ENCODE data around the gene IGDCC3.

The IGDCC3 gene

DNA sequence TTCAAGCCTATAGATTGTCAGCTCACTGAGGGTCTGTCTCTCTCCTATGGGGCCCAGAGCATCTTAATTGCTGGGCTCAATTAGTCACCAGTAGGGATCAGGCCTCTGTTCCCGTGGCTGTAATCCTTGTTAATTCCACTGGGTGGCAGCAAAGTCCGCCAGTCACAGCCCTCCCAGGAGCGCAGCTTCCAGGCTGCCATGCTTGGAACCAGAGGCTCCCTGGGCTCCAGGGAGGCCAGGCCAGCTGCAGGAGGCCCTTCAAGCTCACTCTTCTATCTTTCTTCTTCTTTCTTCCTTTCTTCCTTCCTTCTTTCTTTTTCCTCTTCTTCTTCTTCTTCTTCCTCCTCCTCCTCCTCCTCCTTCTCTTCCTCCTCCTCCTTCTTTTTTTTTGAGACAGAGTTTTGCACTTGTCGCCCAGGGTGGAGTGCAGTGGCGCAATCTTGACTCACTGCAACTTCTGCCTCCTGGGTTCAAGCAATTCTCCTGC, 58.9 kb downstream of the IGDCC3 start:
- peak; percentile 69 for DNase-seq

DNA sequence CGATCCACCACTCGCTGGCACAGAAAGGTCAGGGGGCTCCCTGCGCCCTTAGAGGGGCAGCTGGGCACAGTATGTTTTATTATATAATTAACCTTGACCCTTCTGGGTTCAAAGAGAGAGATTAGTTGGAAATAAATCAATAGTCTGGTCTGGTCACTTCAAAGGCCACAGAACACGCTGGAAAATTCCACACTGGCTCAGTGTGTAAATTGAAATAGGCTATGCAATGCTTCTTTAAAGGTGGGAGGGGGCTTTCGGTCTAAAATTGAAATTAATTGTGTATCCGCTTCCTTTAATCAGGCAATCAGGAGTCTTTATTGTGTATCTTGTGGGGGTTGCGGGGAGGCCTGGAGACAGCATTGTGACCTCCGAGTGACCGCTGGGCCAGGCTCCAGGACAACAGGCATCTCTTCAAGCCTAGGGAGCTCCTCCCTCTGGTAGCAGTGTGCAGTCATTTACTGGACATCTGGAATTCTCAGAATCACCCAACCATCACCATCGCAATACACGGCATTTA, 65.3 kb downstream of the IGDCC3 start:
- no peak for DNase-seq

DNA sequence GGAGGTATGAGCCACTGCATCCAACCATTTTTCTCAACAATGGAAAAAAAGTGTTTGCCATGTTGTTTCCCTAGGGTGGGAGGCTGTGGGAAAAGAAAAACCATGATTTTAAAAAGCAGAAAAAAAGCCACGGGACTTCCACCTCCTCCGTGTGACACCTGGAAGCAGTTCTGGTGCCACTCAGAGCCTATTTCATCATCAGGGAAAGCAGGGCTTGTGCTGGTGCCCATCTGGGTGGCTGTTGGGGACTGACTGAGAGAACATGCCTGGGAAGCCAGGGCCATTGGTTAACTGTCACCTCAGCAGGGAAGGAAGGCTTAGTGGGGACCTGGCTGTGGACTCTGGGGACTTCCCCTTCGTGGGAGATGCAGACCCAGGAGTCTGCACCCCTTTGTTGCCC, 66.0 kb downstream of the IGDCC3 start:
- no peak for DNase-seq

DNA sequence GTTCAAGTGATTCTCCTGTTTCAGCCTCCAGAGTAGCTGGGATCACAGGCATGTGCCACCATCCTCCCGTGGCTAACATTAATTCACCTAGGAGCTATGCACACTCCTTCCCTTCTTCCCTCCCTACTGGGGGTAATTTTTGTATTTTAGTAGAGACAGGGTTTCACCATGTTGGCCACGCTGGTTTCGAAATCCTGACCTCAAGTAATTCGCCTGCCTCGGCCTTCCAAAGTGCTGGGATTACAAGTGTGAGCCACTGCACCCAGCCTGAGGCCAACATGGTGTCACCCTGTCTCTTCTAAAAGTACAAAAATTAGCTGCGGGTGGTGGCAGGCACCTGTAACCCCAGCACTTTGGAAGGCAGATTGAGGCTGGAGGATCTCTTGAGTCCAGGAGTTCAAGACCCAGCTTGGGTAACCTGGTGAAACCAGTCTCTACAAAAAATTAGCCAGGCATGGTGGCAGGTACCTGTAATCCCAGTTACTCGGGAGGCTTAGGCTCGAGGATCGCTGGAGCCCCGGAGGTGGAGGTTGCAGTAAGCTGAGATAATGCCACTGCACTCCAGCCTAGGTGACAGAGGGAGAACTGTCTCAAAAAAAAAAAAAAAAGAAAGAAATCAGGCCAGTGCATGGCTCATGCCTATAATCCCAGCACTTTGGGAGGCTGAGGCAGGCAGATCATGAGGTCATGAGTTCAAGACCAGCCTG, 67.2 kb downstream of the IGDCC3 start:
- DNase-seq, result no peak

DNA sequence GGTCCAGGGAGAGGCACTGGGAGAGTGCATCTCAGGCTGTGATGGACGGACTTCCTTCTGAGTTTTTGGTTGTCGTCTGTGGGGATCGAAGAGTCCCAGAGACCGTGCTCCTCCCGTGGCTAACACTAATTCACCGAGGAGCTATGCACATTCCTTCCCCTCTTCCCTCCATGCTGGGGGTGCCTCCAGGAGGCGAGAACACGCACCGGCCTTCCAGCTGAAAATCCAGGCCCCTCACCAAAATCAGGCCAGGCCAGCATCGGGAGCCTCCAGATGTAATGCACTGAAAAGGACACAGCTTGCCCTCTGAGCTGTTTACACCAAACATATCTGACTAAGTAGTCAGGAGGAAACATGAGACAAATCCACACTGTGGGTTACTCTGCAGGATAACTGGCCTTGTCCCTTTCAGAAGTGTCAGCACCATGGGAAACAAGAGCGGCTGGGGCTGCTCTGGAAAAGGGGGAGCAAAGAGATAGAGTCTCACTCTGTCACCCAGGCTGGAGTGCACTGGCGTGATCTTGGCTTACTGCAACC, 67.9 kb downstream of the IGDCC3 start:
- no peak for DNase-seq

DNA sequence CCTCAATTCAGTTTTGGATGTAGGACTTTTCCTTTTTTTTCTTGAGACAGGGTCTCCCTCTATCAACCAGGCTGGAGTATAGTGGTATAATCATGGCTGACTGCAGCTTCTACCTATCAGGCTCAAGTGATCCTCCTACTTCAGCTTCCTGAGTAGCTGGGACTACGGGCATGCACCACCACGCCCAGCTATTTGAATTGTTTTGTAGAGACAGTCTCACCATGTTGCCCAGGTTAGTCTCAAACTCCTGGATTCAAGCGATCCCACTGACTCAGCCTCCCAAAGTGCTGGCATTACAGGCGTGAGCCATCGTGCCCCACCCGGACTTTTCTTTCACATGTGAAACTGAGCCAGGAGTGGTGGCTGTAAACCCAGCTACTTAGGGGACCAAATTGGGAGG, 69.8 kb downstream of the IGDCC3 start:
- no peak for DNase-seq

DNA sequence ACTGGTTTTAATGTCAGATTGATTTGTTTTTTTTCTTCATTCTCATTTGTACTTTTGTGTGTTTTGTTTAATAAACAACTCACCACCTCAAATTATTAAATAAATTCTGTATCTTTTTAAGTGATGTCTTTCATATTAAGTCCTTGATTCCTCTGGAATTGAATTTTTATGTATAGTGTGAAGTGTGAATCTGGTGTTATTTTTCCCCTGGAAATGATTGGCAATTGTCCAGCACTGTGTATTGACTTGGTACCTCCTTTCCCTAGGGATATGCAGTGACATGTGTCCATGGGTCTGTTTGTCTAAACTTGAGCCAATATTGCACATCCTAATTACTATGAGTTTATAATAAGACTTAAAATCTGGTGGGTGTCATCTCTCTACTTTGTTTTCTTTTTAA, 71.3 kb downstream of the IGDCC3 start:
- no peak for DNase-seq

DNA sequence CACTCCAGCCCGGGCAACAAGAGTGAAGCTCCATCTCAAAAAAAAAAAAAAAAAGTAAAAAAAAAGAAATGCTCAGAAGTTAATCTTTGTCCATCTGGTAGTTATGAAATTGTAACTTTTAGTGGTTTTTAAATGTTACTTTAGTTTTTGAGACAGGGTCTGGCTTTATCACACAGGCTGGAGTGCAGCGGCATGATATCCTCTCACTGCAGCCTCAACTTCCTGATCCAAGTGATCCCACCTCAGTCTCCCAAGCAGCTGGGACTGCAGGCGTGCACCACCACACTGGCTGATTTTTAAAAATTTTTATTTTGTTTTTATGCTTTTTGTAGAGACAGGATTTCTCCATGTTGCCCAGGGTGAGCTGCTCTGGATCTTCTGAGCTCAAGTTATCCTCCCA, 72.0 kb downstream of the IGDCC3 start:
- DNase-seq, result no peak

DNA sequence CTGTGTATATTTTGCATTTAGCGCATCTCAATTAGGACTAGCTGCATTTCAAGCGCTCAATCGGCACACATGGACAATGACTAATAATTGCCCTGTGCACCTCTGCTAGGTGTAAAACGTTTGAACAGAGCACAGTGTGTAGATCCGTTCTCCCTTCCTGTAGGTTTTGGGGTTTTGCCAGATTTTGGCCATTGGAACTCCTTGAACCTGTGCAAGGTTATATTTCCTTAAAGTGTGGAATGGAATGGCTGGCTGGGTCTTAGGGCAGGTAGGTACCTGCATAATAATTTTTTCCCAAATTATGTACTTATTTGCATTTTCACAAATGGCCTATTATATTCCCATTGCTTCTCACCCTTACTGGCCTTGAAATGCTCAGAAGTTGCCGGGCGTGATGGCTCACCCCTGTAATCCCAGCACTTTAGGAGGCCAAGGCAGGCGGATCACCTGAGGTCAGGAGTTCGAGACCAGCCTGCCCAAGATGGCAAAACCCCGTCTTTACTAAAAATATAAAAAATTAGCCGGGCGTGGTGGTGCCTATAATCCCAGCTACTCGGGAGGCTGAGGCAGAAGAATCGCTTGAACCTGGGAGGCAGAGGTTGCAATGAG, 72.5 kb downstream of the IGDCC3 start:
- DNase-seq, result no peak

DNA sequence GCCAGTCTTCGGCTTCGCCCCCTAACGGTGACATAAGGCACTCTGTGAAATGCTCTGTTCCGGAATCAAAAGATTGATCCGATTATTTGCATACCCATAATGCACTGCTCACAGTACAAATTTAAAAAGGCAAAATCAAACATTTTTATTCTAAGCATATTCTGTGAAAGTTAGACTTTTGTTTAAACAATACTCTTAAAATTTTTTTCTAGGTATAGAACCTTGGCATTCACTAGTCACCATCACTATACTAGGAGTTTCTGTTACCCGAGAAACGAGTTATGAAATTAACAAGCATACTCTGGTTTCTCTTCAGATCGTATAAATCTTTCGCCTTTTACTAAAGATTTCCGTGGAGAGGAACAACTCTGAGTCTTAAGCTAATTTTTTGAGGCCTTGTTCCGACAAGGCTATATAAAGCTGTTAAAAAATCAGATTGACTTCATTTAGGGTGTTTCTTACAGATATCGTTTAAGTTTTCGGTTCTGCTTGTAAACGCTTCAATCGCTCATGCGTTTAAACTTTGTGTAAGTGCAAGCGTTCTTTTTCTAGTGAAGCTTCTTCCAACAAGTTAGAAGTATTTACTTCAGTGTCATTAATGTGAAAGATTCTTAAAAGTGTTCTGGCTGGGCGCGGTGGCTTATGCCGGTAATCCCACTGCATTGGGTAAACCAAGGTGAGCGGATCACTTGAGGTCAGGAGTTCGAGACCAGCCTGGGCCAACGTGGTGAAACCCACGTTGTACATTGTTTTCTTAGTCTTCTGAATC, 73.2 kb downstream of the IGDCC3 start, which contains the start of gene RNU5B-1:
Gene RNU5B-1, plus strand, starts transcription at position 297 of the 769 bp plus-strand sequence.
- peak; percentile 88 for DNase-seq

DNA sequence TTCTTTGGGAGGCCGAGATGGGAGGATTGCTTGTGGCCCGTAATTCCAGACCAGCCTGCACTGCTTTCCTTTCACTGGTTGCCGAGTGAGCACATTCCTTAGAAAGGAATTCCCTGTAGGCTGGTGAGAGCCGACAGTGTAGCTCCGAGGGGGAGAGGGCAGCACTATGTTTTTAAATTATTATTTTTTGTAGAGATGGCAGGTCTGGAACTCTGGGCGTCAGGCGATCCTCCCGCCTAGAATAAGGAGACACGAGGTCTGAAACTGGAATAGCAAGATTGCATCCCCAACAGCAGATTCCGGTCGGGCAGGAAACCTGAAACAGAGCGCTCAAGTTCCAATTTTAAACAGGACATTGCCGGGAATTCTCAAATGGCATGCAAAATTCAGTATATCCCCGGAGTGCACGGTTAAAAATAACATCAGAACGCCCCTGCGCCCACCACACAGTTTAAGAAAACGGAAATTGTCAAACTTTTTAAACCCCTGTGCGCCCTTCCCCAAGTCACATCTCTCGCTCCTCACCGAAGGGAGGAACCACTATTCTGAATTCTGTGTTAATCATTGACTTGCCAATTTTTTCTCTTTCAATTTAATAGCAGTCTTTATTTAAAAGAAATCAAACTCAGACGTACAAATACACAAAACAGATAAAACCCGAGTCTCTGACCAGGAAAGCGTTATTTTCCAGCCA, 74.0 kb downstream of the IGDCC3 start:
- no peak for DNase-seq

DNA sequence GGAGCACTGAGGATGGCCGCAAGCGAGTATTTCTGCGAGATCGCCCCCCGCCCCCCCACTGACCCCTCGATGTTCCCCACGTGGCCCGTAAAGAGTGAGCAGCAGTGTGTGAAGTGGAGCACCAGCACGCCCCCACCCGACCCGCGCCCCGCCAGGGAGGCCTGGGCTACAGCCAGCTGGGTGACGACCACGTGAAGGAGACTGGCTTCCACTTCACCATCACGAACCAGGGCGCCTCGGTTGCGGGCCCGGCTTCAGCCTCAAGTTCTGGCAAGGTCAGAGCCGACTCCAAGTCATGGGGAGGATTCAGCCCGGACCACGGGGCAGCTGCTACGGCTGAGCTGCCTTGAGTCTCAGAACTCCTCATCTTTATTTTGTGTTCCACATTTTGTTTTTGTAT, 75.7 kb downstream of the IGDCC3 start:
- no peak for DNase-seq

DNA sequence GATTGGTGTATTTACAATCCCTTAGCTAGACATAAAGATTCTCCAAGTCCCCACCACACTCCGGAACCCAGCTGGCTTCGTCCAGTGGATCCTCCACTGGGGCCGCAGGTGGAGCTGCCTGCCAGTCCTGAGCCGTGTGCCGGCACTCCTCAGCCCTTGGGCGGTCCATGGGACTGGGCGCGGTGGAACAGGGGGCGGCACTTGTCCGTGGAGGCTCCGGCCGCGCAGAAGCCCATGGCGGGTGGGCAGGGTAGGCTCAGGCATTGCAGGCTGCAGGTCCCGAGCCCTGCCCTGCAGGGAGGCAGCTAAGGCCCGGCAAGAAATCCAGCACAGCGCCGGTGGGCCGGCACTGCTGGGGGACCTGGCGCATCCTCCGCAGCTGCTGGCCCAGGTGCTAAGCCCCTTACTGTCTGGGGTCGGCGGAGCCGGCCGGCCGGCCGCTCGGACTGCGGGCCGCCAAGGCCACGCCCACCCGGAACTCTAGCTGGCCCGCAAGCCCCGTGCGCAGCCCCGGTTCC, 76.8 kb downstream of the IGDCC3 start:
- DNase-seq, result no peak

DNA sequence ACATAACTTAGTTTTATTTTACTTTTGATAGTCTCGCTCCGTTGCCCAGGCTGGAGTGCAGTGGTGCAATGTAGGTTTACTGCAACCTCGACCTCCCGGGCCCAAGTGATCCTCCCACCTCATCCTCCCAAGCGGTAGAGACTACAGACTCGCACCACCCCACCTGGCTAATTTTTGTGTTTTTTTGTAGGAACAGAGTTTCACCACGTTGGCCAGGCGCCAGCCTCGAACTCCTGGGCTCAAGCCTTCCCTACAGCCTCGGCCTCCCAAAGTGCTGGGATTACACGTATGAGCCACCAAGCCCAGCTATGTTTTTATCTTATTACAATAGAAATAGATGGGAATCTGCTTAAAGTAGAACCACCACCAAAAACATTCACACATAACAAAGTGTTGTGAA, 79.1 kb downstream of the IGDCC3 start:
- no peak for DNase-seq

DNA sequence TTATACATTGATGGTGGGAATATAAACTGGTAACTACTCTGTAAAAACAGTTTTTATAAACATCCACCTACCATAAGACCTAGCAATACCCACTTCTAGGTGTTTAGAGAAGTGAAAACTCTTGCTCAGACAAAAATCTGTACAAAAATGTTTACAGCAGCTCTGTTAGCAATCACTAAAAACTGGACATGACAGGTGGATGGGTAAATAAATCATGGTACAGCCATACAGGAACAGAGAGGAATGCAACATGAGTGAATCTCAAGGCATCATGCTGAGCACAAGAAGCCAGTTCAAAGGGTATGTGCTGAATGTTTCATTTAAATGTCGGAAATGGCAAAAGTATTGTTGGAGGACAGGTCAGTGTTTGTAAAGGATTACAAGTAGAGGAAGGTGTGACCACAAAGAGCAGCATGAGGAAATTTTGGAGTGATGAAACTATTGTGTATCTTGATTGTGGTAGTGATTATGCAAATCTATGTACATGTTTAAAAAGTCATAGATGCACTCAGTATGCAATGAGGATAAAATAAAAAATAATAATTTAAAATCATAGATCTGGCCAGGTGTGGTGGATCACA, 84.8 kb downstream of the IGDCC3 start:
- DNase-seq, result no peak

DNA sequence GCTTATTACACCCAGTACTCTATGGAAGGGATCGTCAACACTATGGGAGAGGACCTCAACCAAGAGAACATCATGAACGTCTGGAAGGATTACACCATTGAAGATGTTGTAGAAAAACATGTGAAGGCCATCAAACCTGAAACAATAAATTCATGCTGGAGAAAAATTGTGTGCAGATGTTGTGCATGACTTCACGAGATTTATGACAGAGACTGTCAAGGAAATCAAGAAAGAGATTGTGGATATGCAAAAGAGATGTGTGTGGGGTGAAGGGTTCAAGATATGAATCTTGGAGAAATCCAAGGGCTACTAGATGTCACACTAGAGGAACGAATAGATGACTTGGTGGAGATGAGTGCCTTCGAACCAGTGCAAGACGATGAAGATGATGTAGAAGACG, 87.6 kb downstream of the IGDCC3 start:
- no peak for DNase-seq

DNA sequence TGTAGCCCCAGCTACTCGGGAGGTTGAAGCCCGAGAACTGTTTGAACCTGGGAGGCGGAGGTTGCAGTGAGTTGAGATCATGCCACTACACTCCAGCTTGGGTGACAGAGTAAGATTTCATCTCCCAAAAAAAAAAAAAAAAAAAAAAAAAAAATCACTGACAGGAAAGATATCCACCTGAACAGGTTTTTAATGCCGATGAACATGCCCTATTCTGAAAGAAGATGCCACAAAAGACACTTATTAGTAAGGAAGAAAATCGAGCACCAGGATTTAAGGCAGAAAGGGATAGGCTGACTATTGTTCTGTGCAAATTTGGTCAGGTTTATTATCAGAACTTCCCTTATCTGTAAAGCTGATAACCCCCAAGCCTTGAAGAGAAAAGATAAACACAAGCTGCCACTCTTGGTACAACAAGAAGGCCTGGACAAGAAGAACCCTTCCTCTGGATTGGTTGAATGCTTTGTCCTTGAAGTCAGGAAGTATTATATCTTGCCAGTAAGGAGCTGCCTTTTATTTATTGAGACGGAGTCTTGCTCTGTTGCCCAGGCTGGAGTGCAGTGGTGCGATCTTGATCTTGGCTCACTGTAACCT, 88.4 kb downstream of the IGDCC3 start:
- DNase-seq, result no peak

DNA sequence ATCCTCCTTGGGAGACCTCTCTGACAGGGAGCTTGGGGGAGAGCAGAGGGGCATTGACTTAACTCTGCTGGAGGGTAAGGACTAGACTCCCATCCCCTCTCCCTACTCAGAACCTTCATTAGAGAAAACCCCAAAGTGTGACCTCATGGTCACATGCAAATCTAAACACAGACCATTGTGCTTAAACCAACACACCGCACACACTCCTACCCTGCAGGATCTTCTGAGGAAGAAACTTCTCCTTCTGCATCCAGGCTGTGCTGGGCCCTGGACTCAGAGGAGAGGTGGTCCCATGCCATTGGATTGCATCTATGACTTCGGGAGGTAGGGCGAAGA, 90.3 kb downstream of the IGDCC3 start:
- DNase-seq, result no peak

DNA sequence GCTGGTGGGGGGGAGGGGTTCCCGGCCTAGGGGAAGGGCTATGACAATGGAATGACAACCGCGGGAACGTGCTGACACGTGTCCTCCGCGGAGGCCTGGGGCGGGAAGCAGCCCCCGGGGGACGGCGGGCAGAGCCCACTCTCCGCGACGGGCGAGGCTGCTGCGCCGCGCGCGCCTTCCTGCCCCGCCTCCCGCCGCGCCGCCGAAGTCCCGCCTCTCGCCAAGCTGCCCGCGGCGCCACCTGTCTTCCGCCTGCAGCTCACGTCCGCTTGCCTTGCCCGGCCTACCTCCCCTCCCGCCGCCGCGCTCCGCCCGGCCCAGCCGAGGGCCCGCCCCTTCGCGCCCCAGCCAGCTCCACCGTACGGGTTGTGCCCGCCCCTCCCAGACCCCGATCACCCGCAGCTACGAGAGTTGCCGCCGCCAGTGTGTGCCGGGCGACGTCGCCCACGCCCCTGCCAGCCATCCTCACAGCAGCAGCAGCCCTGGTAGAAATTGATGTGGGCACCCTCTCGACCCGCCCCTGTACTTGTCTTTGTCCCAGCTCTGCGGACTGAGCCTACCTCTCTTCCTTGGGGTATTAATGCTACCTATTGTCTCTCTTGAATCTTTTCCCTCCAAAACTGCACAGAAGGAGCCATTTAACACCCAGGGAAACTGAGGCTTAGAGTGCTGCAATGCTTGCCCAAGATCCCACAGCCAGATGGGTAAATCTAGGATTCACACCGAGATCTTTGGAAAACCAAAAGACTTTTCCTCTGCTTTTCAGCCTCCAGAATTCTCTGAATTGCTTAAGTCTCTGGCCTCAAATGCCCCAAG, 90.9 kb downstream of the IGDCC3 start, which contains the start of gene PARP16:
Gene PARP16, minus strand, starts transcription at position 180 of the 816 bp plus-strand sequence. CDS start 457 bp downstream, outside the sequence.
- DNase-seq, result peak; percentile 87

DNA sequence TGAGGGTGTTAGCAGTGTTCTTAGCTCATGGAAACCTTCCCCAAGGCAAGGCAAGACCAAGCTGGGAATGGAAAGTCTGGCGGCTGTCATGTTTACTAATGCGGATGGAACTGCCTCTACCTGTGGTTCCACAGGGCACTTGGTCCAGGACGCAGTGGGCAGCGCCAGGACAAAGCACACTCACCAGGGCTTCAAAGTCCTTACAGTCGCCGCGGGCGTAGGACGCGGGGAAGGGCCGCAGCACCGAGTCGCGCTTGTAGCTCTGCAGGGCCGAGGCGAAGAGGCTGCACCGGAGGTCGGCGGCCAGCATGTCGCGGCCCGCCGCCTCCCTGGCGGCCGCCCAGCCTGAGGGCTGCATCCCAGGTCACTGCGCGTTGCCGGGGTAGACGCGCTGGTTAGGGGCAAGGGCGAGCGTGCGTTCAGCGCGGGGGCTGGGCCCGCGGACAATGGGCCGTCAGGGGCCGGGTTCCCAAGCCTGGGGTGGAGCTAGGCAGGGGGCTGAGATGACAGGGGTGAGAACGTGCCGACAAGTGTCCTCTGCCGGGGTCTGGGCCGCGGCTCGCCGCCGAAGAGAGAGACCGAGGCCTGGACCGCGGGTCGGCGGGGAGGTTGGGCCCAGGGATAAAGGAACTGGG, 91.6 kb downstream of the IGDCC3 start:
- DNase-seq, result no peak

All from central memory CD4-positive, alpha-beta T cell (primary cell).